Tibial artery (tissue), 4 donors: ENCODE results near the gene TRAF3.
"Not testable (repeated sequence)": the region's sequence is repeated elsewhere in the genome, so short reads cannot be mapped to it uniquely, and the experiment has no call there.

Source experiments
- DNase-seq, 2 donors: peaks; one replicate each; pipeline ENCODE4 v3.0.0-alpha.2; 2019
- H3K27ac ChIP-seq, 2 donors: fragments of 200-600 bp; sonication (generic) in 1 of 2; 1 replicate in 1 of 2; 2 replicates in 1 of 2; pipeline ENCODE4 v1.5.1; 2018 to 2019; ENCODE audit warnings: mild to moderate bottlenecking in 1 of 2
- H3K27me3 ChIP-seq, 2 donors: fragments of 200-600 bp; sonication (generic) in 1 of 2; one replicate each; pipeline versions ENCODE4 v1.5.1 to v1.6.0; 2016 to 2019
- H3K36me3 ChIP-seq, 3 donors: fragments of 200-600 bp; sonication (generic) in 2 of 3; one replicate each; pipeline ENCODE4 v1.5.1; 2016 to 2019; ENCODE audit warnings: mild to moderate bottlenecking in 2 of 3
- H3K4me1 ChIP-seq, 4 donors: fragments of 200-600 bp; sonication (generic) in 2 of 4; 1 replicate in 3 of 4; 2 replicates in 1 of 4; pipeline ENCODE4 v1.5.1; 2016 to 2019
- H3K4me3 ChIP-seq, 2 donors: fragments of 200-600 bp; sonication (generic) in 1 of 2; 1 replicate in 1 of 2; 2 replicates in 1 of 2; pipeline ENCODE4 v1.5.1; 2018 to 2019; ENCODE audit warnings: mild to moderate bottlenecking in 2 of 2
- H3K9me3 ChIP-seq, 3 donors: fragments of 200-600 bp; sonication (generic) in 1 of 3; one replicate each; pipeline ENCODE4 v1.5.1; 2016 to 2019
- intact Hi-C: fragments of 100-400 bp; cut with DNase I; formaldehyde crosslinking; loops from one replicate; pipeline ENCODE4 v1.15.0; 2023; ENCODE audit warnings: low total_unique reads
- TF ChIP-seq, protein P1 (sequence below), 2 experiments: fragments of 200-600 bp in 1 of 2; fragments of 450-650 bp in 1 of 2; IDR thresholded peaks; one replicate each; pipeline ENCODE4 v1.5.1; 2017 to 2019; ENCODE audit warnings: antibody characterized with exemption in 2 of 2, mild to moderate bottlenecking in 1 of 2, moderate library complexity in 1 of 2

The TRAF3 gene

DNA sequence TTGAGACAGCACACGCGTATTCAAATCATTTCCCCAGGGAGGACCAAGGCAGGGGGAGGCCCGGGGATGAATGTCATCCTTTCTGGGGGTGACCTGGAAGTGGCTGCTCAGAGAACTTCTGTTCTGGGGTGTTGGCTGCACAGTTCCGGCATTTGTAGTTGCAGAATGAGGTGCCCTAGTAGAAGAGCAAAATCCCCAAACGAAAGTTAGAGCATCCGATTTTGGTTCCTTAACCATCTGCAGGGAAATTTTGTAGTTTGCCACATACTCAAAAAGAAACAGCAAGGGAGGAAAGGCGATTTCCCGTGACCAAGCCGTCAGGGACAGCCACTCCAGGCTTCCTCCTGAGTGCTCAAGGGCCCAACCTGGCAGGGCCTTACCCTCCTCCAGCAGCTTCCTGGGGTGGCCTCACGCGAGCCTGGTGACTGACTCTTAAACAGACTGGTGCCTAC is 13.0 kb upstream of the TRAF3 start:
- Histone ChIP-seq H3K9me3 (no peaks in the 10 kb centered on the region), H3K4me1 (no peaks in the 10 kb centered on the region), H3K27me3 (peaks cover 0 to 21% of the 10 kb centered on the region in 2 donors), H3K36me3 (no peaks in the 10 kb centered on the region), H3K4me3 (no peak overlapping the region), H3K27ac (no peak overlapping the region)
- TF ChIP-seq, protein P1, sequence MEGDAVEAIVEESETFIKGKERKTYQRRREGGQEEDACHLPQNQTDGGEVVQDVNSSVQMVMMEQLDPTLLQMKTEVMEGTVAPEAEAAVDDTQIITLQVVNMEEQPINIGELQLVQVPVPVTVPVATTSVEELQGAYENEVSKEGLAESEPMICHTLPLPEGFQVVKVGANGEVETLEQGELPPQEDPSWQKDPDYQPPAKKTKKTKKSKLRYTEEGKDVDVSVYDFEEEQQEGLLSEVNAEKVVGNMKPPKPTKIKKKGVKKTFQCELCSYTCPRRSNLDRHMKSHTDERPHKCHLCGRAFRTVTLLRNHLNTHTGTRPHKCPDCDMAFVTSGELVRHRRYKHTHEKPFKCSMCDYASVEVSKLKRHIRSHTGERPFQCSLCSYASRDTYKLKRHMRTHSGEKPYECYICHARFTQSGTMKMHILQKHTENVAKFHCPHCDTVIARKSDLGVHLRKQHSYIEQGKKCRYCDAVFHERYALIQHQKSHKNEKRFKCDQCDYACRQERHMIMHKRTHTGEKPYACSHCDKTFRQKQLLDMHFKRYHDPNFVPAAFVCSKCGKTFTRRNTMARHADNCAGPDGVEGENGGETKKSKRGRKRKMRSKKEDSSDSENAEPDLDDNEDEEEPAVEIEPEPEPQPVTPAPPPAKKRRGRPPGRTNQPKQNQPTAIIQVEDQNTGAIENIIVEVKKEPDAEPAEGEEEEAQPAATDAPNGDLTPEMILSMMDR (IDR thresholded peaks at IDR 0.05) = no peak
- DNase-seq = no peak
- intact Hi-C loops = no loop called here

DNA sequence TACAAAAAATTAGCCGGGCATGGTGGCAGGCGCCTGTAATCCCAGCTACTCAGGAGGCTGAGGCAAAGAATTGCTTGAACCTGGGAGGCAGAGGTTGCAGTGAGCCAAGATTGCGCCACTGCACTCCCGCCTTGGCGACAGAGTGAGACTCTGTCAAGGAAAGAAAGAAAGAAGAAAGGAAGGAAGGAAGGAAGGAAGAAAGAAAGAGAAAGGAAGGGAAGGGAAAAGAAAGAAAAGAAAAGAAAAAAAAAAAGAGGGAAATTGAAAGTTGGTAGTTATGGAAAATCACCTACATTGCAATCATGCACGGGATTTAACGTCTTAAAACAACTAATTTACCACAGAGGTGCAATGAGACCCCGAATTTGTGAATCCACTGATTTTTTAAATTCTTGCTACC is 11.5 kb upstream of the TRAF3 start:
- H3K9me3 ChIP-seq, H3K36me3 ChIP-seq, H3K27ac ChIP-seq, intact Hi-C loops, H3K4me1 ChIP-seq, DNase-seq, H3K4me3 ChIP-seq: not testable (repeated sequence)
- peaks cover 0 to 14% of the 10 kb centered on the region in 2 donors for H3K27me3 ChIP-seq

DNA sequence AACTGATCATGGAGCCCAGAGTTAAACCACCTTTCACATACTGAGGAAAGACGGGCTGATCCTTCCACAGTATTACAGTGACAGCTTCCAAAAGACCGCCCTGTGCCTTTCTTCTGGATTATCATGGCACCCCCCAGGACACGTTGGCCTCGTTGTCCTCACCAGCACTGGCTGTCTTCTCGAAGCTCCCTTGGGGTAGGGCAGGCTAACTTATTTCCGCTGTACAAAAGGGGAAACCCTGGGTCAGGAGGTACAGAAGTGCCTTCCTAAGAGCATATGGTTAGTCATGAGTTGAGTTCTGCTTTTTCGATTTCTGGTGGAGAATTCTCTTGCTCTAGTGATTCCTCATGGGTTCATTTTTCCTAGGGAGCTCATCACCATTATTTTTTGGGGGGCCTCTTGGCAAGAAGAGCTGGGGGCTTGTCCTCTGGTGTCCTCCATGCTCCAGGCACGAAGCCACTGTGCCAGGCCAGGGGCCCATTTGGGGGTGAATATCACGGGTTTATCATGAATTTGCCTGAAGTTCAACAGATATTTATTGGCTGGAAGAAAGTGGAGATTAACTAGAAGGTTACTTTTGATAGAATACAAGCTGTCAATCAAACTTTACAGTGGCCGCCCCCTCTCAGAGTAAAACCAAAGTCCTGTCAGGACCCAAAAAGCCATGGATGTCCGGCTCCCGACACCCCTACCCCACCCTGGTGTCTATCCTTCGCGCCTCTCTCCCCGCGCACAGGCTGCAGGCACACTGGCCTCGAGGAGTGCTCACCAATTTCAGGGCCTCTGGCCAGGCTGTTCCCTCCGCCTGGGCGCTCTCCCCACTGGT is 8.8 kb upstream of the TRAF3 start:
- no peak for DNase-seq
- Histone ChIP-seq H3K4me3 (no peak overlapping the region), H3K9me3 (no peaks in the 10 kb centered on the region), H3K36me3 (no peaks in the 10 kb centered on the region), H3K27ac (no peak overlapping the region), H3K4me1 (no peaks in the 10 kb centered on the region), H3K27me3 (no peaks in the 10 kb centered on the region)
- intact Hi-C loops = no loop called here
- TF ChIP-seq, protein P1 (IDR thresholded peaks at IDR 0.05) = no peak

DNA sequence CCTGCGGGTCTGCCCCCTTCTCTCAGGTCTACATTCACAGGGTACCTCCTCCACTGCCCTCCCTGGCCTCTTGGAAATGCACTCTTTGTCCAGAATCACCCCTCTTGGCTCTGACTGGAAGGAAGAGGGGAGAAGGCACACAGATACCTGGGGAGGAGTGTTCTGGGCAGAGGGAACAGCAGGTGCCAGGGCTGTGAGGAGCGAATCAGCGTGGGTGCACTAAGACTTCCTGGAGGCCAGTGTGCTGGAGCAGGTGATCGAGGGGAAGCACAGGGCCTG is 8.3 kb upstream of the TRAF3 start:
- Histone ChIP-seq H3K4me3 (no peak overlapping the region), H3K27ac (no peak overlapping the region), H3K9me3 (no peaks in the 10 kb centered on the region), H3K4me1 (no peaks in the 10 kb centered on the region), H3K27me3 (no peaks in the 10 kb centered on the region), H3K36me3 (no peaks in the 10 kb centered on the region)
- intact Hi-C loops = no loop called here
- no peak for DNase-seq
- TF ChIP-seq, protein P1 (IDR thresholded peaks at IDR 0.05) = no peak

DNA sequence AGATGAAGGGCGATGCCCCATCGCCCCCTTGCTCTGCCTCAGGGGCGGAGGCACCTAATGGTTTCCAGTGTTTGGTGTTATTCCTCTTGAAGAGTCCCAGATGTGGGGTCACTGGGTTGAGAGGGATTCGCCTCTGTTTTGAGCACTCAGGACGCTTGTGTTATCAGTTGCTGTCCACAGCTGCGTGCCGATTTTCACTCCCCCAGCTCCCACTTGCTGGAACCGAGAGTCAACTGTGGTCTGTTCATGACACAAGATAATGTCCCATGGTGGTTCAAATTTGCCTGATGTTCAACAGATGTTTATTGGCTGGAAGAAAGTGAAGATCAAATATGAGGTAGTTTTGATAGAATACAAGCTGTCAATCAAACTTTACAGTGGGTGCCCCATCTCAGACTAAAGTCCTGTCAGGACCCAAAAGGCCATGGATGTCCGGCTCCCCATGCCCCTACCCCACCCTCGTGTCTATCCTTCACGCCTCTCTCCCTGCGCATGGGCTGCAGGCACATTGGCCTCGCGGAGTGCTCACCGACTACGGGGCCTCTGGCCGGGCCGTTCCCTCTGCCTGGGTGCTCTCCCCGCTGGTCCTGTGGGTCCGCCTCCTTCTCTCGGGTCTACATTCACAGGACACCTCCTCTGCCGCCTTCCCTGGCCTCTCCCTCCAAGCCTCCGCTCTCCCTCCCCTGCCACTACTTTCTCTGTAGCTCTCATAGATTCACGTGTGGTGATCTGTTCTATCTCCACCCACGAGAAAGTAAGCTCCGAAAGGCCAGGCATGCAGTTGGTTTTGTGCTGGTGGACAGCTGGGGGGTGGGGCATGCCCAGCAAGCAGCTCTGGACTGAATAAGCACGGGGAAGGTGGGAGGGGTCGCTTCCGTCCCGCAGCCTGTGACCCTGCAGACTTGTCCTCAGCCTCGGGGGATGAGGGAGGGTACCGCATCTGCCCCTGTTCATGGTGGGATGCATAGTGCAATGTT is 6.8 kb upstream of the TRAF3 start:
- no peak overlapping the region for H3K4me3 ChIP-seq
- no peaks in the 10 kb centered on the region for H3K36me3 ChIP-seq
- intact Hi-C loops = loop anchor here (10.0 kb wide), 1 partner anchor 246 kb away; no protein-coding TSS in a partner anchor
- no peaks in the 10 kb centered on the region for H3K27me3 ChIP-seq
- no peaks in the 10 kb centered on the region for H3K4me1 ChIP-seq
- TF ChIP-seq, protein P1 (IDR thresholded peaks at IDR 0.05) = no peak
- no peaks in the 10 kb centered on the region for H3K9me3 ChIP-seq
- H3K27ac ChIP-seq = no peak overlapping the region
- no peak for DNase-seq

DNA sequence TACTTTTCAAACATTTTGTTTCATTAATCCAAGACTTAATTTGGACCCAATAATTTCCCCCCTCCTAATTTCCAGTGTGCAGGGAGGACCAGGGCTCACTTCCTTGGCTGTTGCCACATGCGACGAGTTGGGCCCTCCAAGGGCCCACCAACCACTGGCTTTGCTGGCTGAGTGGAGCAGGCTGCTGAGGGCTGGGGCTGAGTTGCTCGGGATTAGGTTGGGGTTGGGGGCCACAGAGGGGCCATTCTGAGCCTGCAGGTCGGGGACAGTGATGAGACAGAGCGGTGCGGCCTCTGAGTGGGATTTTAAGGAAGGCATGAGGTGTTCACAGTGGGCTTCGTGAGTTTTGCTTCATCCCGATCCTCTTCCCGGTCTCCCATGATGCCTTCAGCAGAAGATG is 6.1 kb upstream of the TRAF3 start:
- H3K36me3 ChIP-seq = no peaks in the 10 kb centered on the region
- no peak overlapping the region for H3K4me3 ChIP-seq
- no peak for DNase-seq
- no peaks in the 10 kb centered on the region for H3K9me3 ChIP-seq
- H3K27me3 ChIP-seq = no peaks in the 10 kb centered on the region
- TF ChIP-seq, protein P1 (IDR thresholded peaks at IDR 0.05) = no peak
- H3K27ac ChIP-seq = no peak overlapping the region
- intact Hi-C loops = loop anchor here (10.0 kb wide), 1 partner anchor 246 kb away; no protein-coding TSS in a partner anchor
- H3K4me1 ChIP-seq = no peaks in the 10 kb centered on the region
